ENCODE measurements around the gene MYO19.
"Not testable (repeated sequence)": the region's sequence is repeated elsewhere in the genome, so short reads cannot be mapped to it uniquely, and the experiment has no call there.

DNA sequence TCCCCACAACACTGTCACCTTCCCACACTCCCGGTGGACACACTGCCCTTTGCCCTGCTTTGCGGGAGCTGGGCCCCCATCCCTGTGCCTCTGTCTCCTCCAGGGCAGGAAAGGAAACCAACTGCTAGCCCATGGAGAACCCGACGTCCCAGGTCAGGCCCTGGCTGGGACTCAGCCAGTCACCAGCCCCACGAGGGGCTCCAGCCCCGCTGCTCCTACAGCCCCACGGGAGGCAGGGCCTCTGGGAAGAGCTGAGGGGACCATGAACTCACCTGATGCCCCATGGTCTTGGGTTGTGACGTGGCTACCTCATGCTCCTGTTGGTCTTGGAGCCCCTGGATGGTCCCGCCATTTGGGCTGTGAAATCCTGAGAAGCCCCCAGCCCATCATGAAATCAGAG lies 81.8 kb downstream of the MYO19 start:
- TF ChIP-seq, protein P1, sequence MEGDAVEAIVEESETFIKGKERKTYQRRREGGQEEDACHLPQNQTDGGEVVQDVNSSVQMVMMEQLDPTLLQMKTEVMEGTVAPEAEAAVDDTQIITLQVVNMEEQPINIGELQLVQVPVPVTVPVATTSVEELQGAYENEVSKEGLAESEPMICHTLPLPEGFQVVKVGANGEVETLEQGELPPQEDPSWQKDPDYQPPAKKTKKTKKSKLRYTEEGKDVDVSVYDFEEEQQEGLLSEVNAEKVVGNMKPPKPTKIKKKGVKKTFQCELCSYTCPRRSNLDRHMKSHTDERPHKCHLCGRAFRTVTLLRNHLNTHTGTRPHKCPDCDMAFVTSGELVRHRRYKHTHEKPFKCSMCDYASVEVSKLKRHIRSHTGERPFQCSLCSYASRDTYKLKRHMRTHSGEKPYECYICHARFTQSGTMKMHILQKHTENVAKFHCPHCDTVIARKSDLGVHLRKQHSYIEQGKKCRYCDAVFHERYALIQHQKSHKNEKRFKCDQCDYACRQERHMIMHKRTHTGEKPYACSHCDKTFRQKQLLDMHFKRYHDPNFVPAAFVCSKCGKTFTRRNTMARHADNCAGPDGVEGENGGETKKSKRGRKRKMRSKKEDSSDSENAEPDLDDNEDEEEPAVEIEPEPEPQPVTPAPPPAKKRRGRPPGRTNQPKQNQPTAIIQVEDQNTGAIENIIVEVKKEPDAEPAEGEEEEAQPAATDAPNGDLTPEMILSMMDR (conservative IDR thresholded peaks at IDR 0.05; ENCODE audit: low read length) = not testable (repeated sequence)
- not testable (repeated sequence) for TF ChIP-seq EZH2phosphoT487 (IDR thresholded peaks at IDR 0.05; ENCODE audit: borderline replicate concordance, low read depth, low read length)

Data from OCI-LY7 (cell line).